NT2/D1 (cell line): ENCODE data around the gene ADAMTS12.

Experiments
- SUZ12 ChIP-seq: IDR thresholded peaks from 2 replicates; pipeline ENCODE4 v1.6.1; 2011; ENCODE audit not compliant: insufficient read length, insufficient read depth; ENCODE audit errors: extremely low read depth
- YY1 ChIP-seq: IDR thresholded peaks from 2 replicates; pipeline ENCODE4 v1.6.1; 2011; ENCODE audit not compliant: insufficient read length, insufficient read depth
- ZNF274 ChIP-seq: IDR thresholded peaks from 2 replicates; pipeline ENCODE4 v1.6.1; 2011; ENCODE audit warnings: mild to moderate bottlenecking, low read depth, low read length

DNA sequence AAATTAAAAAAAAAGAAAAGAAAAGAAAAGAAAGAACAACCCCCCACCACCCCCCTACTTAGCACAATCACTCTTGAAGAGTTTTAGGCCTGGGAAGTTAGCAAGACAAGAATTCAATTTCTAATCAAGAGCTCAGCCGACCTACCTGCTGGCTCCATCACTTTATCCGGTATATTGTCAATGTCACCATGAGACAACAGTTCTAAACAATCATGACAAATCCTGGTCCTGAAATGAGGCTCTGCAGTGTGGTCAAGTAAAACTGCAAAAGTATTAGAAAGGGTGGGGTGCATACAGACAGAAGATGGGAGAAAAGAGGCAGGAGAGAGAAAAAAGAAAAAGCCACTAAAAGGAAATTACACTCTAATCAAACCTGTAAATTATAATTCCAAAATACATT lies 287.3 kb downstream of the ADAMTS12 start:
- TF ChIP-seq YY1 (no peak), ZNF274 (no peak), SUZ12 (no peak)
